Measurements from ENCODE around the gene HSF2BP.
"Not testable (repeated sequence)": the region's sequence is repeated elsewhere in the genome, so short reads cannot be mapped to it uniquely, and the experiment has no call there.

Gene HSF2BP

GRCh38 chr21:43513023-43513422 lies 146.3 kb downstream of the HSF2BP start:
- not testable (repeated sequence) for DNase-seq

GRCh38 chr21:43511209-43511608 lies 148.1 kb downstream of the HSF2BP start:
- not testable (repeated sequence) for DNase-seq

- DNase-seq: not testable (repeated sequence)
These were observed 148.6 kb downstream of the HSF2BP start for GRCh38 chr21:43510669-43511068.

GRCh38 chr21:43503892-43504291 lies 155.4 kb downstream of the HSF2BP start:
- not testable (repeated sequence) for DNase-seq

- DNase-seq: not testable (repeated sequence)
These were observed 156.1 kb downstream of the HSF2BP start for GRCh38 chr21:43503075-43503750.

- not testable (repeated sequence) for DNase-seq
These were observed 156.7 kb downstream of the HSF2BP start for GRCh38 chr21:43502407-43503071.

- not testable (repeated sequence) for DNase-seq
These were observed 160.4 kb downstream of the HSF2BP start for GRCh38 chr21:43498924-43499323.

- not testable (repeated sequence) for DNase-seq
These were observed 161.2 kb downstream of the HSF2BP start for GRCh38 chr21:43498065-43498464.

- not testable (repeated sequence) for DNase-seq
These were observed 164.8 kb downstream of the HSF2BP start for GRCh38 chr21:43494279-43495012.

- DNase-seq: not testable (repeated sequence)
These were observed 165.8 kb downstream of the HSF2BP start for GRCh38 chr21:43493471-43493870.

- not testable (repeated sequence) for DNase-seq
These were observed 171.1 kb downstream of the HSF2BP start for GRCh38 chr21:43488235-43488634.

GRCh38 chr21:43486051-43486450 lies 173.2 kb downstream of the HSF2BP start:
- DNase-seq: not testable (repeated sequence)

GRCh38 chr21:43485016-43485415 lies 174.3 kb downstream of the HSF2BP start:
- DNase-seq: not testable (repeated sequence)

GRCh38 chr21:43479197-43479596 lies 180.1 kb downstream of the HSF2BP start:
- DNase-seq: not testable (repeated sequence)
